Lower leg skin (tissue), 4 donors: Measurements from ENCODE around the gene TAX1BP1. TPM values are rescaled to one million over a fixed set of nuclear protein-coding genes. Genes with fewer than 3 reads are reported as not detected.

ENCODE experiments used
- DNase-seq, 2 donors: peaks; one replicate each; pipeline ENCODE4 v3.0.0-alpha.2; 2019; ENCODE audit warnings: low spot score in 2 of 2
- H3K4me3 ChIP-seq: fragments of 200-600 bp; sonication (generic); 2 replicates; pipeline ENCODE4 v1.5.1; 2017; ENCODE audit warnings: mild to moderate bottlenecking, low read depth; ENCODE audit not compliant: poor library complexity, severe bottlenecking
- CTCF ChIP-seq, 3 donors: fragments of 450-650 bp; IDR thresholded peaks; one replicate each; pipeline ENCODE4 v1.5.1; 2016; ENCODE audit warnings: antibody characterized with exemption in 3 of 3, mild to moderate bottlenecking in 3 of 3, moderate library complexity in 2 of 3
- POLR2A ChIP-seq, 2 donors: fragments of 450-650 bp; IDR thresholded peaks; one replicate each; pipeline ENCODE4 v1.6.1; 2016 to 2017; ENCODE audit warnings: antibody characterized with exemption in 2 of 2, mild to moderate bottlenecking in 1 of 2, moderate library complexity in 1 of 2
- WGBS, 2 donors: methylation state at CpG; one replicate each; pipeline ENCODE4 v1.1.5; 2018; 5-methylcytosine and 5-hydroxymethylcytosine counted together
- intact Hi-C: fragments of 100-400 bp; cut with DNase I; formaldehyde crosslinking; loops from one replicate; pipeline ENCODE4 v1.15.0; 2023; ENCODE audit warnings: low total_unique reads
- total RNA-seq, 4 donors: library from RNA; depleted of rRNA; stranded (reverse); fragments of >200 nt; gene quantifications; one replicate each; pipeline ENCODE4 v1.1.0, GENCODE V29; 2016

Gene TAX1BP1
- total RNA-seq, 4 donors from 2014 or later = 81.4 to 98.8 (median 85.8) TPM

GRCh38 chr7:27774717-27775328 is 34.9 kb downstream of the TAX1BP1 start:
- TF ChIP-seq POLR2A (IDR thresholded peaks at IDR 0.05) (no peak), CTCF (IDR thresholded peaks at IDR 0.05) (no peak)
- H3K4me3 ChIP-seq = no peak overlapping the region
- intact Hi-C loops = no loop called here
- no peak for DNase-seq
- 35 to 44% methylated on average over 2 of the region's 2 CpGs for WGBS, 2 donors

GRCh38 chr7:27775782-27776181 is 35.8 kb downstream of the TAX1BP1 start:
- TF ChIP-seq POLR2A (IDR thresholded peaks at IDR 0.05) (no peak), CTCF (IDR thresholded peaks at IDR 0.05) (no peak)
- intact Hi-C loops = no loop called here
- WGBS, 2 donors = 86 to 91% methylated on average over 2 of the region's 2 CpGs

GRCh38 chr7:27777662-27778061 is 37.7 kb downstream of the TAX1BP1 start:
- 80 to 86% methylated on average over 2 of the region's 2 CpGs for WGBS, 2 donors
- no peak for TF ChIP-seq POLR2A (IDR thresholded peaks at IDR 0.05)
- TF ChIP-seq CTCF (IDR thresholded peaks at IDR 0.05) = no peak
- H3K4me3 ChIP-seq = no peak overlapping the region
- DNase-seq = no peak
- intact Hi-C loops = no loop called here

More at GRCh38 chr7:27775782-27776181, 35.8 kb downstream of the TAX1BP1 start:
- no peak overlapping the region for H3K4me3 ChIP-seq
- no peak for DNase-seq

GRCh38 chr7:27779873-27780272 is 39.9 kb downstream of the TAX1BP1 start:
- intact Hi-C loops = no loop called here
- no peak for DNase-seq
- H3K4me3 ChIP-seq = no peak overlapping the region
- no peak for TF ChIP-seq POLR2A (IDR thresholded peaks at IDR 0.05)
- no peak for TF ChIP-seq CTCF (IDR thresholded peaks at IDR 0.05)

GRCh38 chr7:27781188-27781587 is 41.2 kb downstream of the TAX1BP1 start:
- 93% methylated on average over 2 of the region's 2 CpGs for WGBS, 2 donors
- intact Hi-C loops = no loop called here

More at GRCh38 chr7:27781188-27781587, 41.2 kb downstream of the TAX1BP1 start:
- H3K4me3 ChIP-seq = no peak overlapping the region
- no peak for DNase-seq
- no peak for TF ChIP-seq POLR2A (IDR thresholded peaks at IDR 0.05)
- TF ChIP-seq CTCF (IDR thresholded peaks at IDR 0.05) = no peak
